HG03460 (cell line): ENCODE results near the gene LBH.
A peak's percentile ranks its signal among the peaks of the same experiment; 100 is the strongest.

Experiments used
- ATAC-seq: cut with Tn5 transposase; IDR thresholded peaks from one replicate; pipeline ENCODE4 v1.9.1; 2021; ENCODE audit not compliant: unreplicated experiment

The LBH gene

DNA sequence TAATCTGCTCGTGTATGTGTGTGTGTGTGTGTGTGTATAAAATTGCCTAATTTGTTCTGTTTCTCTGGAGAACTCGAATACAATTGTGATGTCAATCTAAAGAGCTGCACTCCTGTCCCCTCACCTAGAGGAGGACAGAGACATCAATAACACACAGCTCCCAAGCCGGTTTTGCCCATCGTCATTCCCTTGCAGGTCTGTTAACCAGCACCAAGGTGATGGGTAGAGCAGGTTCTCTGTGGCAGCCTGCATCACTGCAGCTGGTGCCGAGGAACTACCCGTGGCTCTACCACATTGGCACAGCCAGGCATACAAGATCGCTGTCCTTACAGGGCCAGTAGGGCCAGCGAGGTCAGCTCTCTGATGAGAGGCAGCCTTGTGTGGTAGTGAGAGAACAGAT lies 41.0 kb downstream of the LBH start:
- ATAC-seq, result no peak

- ATAC-seq, result no peak
Measured at GRCh38 chr2:30272761-30273573, 41.6 kb downstream of the LBH start.

GRCh38 chr2:30273574-30273929 lies 42.2 kb downstream of the LBH start:
- ATAC-seq, result no peak

DNA sequence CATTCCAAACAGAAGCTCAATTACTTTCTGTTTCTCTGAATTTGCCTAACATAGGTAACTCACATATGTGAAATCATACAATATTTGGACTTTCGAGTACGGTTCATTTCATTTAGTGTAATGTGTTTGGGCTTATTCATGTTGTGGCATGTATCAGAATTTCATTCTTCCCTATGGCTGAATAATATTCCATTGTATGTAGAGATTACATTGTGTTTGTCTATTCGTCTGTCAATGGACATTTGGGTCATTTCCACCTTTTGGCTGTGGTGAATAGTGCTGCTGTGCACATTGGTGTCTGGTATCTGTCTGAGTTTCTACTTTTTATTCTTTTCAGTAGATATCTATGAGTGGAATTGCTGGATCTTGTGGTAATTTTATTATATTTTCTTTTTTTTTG lies 43.9 kb downstream of the LBH start:
- no peak for ATAC-seq

DNA sequence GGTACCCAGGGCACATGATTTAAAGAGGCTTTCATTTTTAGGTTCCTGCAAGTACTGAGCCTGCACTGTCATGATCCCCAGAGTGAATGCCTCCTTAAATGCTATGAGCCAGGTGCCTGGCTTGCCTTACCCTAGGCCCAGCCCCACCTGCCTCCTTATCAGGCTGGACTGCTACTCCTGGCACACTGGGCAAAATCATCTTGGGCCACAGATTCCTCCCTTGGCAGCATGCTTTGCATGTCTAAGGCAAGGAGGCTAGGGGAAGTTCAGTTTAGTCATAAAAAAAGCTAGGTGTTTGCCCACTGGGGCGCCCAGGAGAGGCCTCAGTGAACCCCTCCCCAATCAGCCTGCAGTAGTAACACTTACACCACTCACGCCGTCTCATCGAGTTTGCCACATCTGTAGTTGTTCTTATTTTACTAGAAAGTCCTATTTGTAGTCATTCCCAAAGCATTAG lies 45.1 kb downstream of the LBH start:
- no peak for ATAC-seq

DNA sequence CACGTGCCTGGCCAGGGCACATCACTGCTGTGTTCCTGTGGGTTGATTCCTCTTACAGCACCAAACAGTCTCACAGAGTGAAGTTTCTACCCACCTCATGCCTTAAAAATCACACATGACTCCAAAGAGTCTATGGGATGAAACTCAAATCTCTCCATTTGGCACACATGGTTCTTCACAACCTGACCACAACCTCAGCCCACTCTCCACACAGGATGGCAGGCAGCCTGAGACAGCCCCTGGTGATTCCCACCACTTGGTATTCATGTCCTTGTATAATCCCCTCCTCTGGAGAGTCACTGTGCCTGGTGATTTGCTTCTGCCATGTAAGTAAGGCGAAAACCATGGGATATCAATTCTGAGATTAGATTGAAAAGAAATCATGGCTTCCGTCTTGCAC lies 46.2 kb downstream of the LBH start:
- no peak for ATAC-seq

DNA sequence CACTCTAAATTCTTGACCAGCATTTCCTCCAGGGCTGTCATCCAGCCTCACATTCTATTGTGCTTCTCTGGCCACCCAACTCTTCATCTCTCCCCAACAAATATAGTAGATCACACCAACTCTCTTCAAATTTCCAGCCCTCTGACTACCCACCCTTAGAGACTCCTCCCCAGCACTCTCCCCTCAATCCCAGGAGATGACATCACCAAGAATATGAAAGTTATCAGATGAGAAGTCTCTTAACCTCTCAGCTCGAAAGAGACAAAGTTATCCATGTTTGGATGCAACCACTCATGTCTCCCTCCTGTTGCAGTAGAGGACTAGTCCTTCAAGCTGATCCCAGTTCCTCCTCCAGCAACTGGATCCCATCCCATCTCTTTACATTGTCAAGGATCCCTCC lies 47.1 kb downstream of the LBH start:
- no peak for ATAC-seq

DNA sequence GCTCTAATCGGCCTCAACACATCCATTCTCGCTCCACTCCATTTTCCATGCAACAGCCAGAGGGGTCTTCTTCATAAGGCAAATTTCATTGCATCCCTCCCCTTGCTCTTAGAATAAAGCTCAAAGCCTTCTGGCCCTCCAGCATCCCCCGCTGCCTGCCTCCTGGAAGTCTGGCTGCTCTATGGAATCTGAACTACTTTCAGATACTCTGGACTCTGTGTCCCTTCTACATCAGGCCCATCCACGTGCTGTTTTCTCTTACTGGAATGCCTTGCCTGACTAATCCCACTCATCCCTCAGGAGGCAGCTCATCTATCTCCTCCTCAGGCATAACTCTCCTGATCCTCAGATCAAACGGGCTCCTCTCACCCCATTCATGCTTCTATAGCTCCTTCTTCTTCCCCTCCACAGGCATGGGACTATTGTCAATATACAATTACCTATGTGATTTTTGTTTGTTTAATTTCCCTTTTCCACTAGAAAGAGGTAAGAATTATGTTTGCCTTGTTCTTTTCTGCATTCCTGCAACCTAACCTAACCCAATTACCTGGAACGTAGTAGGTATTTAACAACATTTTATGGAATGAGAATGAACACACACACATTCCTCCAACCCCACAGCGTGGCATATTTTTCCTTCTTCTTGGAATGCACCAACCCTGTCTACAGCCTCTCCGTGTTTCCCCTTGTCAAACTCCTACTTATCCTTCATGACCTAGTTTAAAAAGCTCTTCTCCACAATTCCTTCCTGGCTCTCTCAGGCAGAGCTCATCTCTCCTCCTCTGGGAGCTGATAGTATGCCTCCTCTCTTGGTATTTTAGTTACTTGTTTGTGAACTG lies 49.5 kb downstream of the LBH start:
- ATAC-seq, result no peak

GRCh38 chr2:30282081-30282480 lies 50.7 kb downstream of the LBH start:
- peak; percentile 80 for ATAC-seq

- ATAC-seq, result no peak
Measured at GRCh38 chr2:30282721-30283120, 51.4 kb downstream of the LBH start.

- ATAC-seq, result no peak
Measured at GRCh38 chr2:30283931-30284565, 52.7 kb downstream of the LBH start.

DNA sequence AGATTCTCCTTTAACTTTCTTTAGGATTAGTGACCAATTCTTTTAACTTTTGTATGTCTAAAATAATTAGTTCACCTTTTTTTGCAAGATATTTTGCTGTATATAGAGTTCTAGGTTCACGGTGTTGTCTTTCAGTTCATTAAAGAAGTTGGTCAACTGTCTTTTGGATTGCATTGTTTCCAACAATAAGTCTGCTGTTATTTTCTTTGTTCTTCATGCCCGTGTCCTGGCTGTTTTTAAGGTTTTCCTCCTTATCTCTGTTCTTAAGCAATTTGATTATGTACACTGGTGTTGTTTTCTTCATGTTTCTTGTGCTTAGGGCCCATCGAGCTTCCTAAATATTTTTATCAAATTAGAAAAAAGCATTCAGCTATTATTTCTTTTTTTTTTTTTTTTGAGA lies 54.4 kb downstream of the LBH start:
- no peak for ATAC-seq

- ATAC-seq, result no peak
Measured at GRCh38 chr2:30287190-30287840, 56.0 kb downstream of the LBH start.

DNA sequence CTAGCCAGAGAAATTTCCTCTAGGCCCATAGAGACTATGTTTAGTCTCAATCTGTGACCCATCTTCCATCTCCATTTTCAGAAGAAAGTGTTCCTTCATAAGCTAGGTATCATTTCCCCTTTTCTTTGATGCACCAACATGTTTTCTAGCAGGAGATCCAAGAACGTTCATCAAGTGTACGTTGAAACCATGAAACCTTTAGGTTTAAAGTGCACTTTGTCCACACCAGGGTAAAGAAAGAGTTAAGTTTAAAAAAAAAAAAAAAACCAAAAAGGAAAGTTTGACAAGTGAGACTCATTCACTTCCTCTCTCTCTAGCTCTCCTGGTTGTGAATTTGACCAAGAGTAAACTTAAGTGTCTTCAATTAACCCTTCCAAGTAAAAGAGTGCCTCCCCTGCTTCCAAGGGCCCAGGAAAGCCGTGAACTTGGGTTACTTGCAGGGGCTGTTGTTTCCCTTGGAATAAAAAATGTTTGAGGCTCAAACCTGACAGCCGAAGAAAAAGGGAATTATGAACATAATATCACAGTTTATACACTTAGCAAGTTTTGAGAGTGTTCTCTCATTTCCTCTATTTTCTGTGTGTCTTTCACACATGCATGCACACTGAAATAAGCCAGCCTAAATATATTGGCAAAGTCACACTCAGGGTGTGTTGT lies 56.7 kb downstream of the LBH start:
- peak; percentile 69 for ATAC-seq

- ATAC-seq, result no peak
Measured at GRCh38 chr2:30288561-30288960, 57.2 kb downstream of the LBH start.

DNA sequence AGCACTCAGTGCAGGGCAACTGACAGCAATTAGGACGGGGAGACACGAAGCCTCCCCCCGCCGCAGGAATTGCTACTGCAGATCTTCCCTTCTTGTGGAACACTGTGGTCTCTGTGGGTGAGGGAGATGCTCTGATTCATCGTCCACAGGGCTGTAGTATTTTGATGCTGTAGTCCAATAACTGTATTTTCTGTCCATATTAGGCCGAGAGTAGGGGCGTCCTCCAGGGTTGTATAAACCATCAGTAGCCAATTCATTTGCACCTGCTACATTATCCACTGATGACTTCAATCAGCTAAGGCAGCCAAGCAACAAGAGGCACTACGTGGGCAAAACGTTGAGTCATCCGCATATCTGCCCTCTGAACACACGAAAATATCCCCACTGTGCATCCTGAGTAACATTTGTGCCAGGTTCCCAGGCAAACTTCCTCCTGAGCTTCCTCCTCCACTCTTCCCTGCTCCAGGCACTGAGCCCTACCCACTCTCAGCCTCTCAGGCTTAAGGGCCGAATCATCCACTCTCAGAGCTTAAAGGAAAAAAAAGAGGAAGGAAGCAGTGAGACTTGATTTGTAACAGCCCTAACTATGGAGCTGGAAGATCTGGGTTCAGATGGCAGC lies 62.1 kb downstream of the LBH start:
- no peak for ATAC-seq

DNA sequence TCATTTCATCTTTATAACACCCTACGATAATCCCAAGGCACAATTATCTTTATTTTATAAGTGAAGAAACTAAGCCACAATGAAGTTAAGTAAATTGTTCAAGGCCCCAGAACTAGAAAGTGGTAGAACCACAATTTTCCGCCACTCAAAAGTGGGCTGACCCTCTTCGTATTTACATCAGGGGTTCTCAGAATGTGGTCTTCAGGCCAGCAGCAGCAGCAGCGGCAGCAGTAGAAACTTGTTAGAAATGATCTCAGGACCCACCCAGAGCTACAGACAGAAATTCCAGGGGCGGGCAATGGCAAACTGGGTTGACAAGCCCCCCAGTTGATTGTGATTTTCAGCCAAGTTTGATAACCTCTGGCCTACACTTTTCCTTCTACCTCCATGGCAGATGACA lies 62.8 kb downstream of the LBH start:
- no peak for ATAC-seq

DNA sequence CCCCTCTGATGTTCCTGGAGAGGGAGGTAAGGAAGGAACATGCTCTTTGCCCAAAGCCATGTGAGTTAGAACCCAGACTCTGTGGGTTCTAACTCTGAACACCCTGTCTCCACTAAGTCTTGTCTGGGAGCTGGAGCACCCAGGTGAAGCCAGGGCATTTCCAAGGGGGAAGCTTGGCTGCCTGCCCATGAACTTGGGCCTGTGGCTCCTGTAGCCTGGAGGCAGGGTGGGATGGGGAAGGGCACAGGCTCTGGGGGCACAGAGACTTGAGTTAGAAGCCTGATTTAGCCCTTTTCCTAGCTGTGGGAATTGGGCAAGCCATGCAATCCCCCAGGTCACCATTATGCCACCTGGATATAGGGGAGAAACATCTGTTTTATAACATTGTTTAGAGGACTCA lies 65.2 kb downstream of the LBH start:
- ATAC-seq, result no peak

- no peak for ATAC-seq
Measured at GRCh38 chr2:30298302-30298701, 67.0 kb downstream of the LBH start.

DNA sequence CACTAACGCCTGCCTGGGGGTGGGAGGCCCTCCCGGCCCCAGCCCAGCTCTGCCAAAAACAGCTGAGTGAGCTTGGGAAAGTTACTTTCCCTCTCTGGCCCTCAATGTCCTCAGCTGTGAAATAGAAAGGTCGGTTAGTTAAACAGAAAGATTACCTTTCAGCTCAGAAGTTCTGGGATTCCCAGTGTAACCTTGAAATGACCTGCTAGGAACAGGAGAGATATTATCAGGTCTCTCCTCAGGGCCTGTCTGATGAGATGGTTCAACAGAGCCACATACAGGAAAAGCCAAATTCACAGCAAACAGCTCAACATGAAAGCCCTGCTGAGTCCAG lies 68.8 kb downstream of the LBH start:
- no peak for ATAC-seq
